ENCODE data around the gene SH3GL1.

Gene SH3GL1

GRCh38 chr19:4400135-4400936 lies at the start of gene SH3GL1:
Gene SH3GL1 (minus strand): TSS chr19:4400547. CDS start chr19:4400368, 179 bp downstream.
- DNase-seq: peak; percentile 70

GRCh38 chr19:4449639-4450028 lies 49.3 kb upstream of the SH3GL1 start:
- no peak for DNase-seq

GRCh38 chr19:4449022-4449638 lies 48.8 kb upstream of the SH3GL1 start:
- no peak for DNase-seq

GRCh38 chr19:4448147-4448985 lies 48.0 kb upstream of the SH3GL1 start:
- no peak for DNase-seq

GRCh38 chr19:4447327-4448146 lies 47.2 kb upstream of the SH3GL1 start:
- DNase-seq: no peak

GRCh38 chr19:4446704-4447200 lies 46.4 kb upstream of the SH3GL1 start:
- no peak for DNase-seq

GRCh38 chr19:4445963-4446703 lies 45.8 kb upstream of the SH3GL1 start:
- DNase-seq: no peak

GRCh38 chr19:4444765-4445741 lies 44.7 kb upstream of the SH3GL1 start:
- DNase-seq: no peak

GRCh38 chr19:4443966-4444764 lies 43.8 kb upstream of the SH3GL1 start:
- DNase-seq: no peak

GRCh38 chr19:4443188-4443587 lies 42.8 kb upstream of the SH3GL1 start:
- no peak for DNase-seq

- no peak for DNase-seq
Observed at GRCh38 chr19:4442819-4443146, 42.4 kb upstream of the SH3GL1 start.

- no peak for DNase-seq
Observed at GRCh38 chr19:4441994-4442818, 41.9 kb upstream of the SH3GL1 start.

GRCh38 chr19:4439243-4439642 lies 38.9 kb upstream of the SH3GL1 start:
- DNase-seq: no peak

- no peak for DNase-seq
Observed at GRCh38 chr19:4437103-4437502, 36.8 kb upstream of the SH3GL1 start.

- no peak for DNase-seq
Observed at GRCh38 chr19:4436231-4436630, 35.9 kb upstream of the SH3GL1 start.

GRCh38 chr19:4434391-4434790 lies 34.0 kb upstream of the SH3GL1 start:
- no peak for DNase-seq

GRCh38 chr19:4432918-4433506 lies 32.7 kb upstream of the SH3GL1 start:
- DNase-seq: no peak

All from GF-D8 (cell line).